Testis (tissue), 3 donors: ENCODE results near the gene CCM2. TPM values are rescaled to one million over a fixed set of nuclear protein-coding genes. Genes with fewer than 3 reads are reported as not detected.

ENCODE experiments used
- DNase-seq: peaks from one replicate; pipeline ENCODE4 v3.0.0-alpha.2; 2019
- H3K27ac ChIP-seq, 2 donors: fragments of 200-600 bp; sonication (generic); one replicate each; pipeline ENCODE4 v1.5.1; 2019
- H3K27me3 ChIP-seq: fragments of 200-600 bp; sonication (generic); one replicate; pipeline ENCODE4 v1.5.1; 2019
- H3K36me3 ChIP-seq: fragments of 200-600 bp; sonication (generic); one replicate; pipeline ENCODE4 v1.5.1; 2017; ENCODE audit warnings: low read depth; ENCODE audit errors: missing control alignments
- H3K4me1 ChIP-seq: fragments of 200-600 bp; sonication (generic); one replicate; pipeline ENCODE4 v1.5.1; 2019
- H3K4me3 ChIP-seq, 2 donors: fragments of 200-600 bp; sonication (generic); one replicate each; pipeline ENCODE4 v1.5.1; 2017 to 2019
- H3K9me3 ChIP-seq: fragments of 200-600 bp; sonication (generic); one replicate; pipeline ENCODE4 v1.5.1; 2017
- POLR2A ChIP-seq: fragments of 450-650 bp; IDR thresholded peaks from one replicate; pipeline ENCODE4 v1.6.1; 2017; ENCODE audit warnings: antibody characterized with exemption, mild to moderate bottlenecking, moderate library complexity
- WGBS, 2 donors: methylation state at CpG; one replicate each; pipeline ENCODE4 v1.1.5; 2018; 5-methylcytosine and 5-hydroxymethylcytosine counted together
- intact Hi-C: fragments of 100-400 bp; cut with DNase I; formaldehyde crosslinking; loops from one replicate; pipeline ENCODE4 v1.15.1; 2023; ENCODE audit warnings: low total_unique reads
- polyA plus RNA-seq: library from polyadenylated mRNA; stranded (reverse); fragments of 350-450 nt; fragmentation: Illumina TruSeq; extraction: RNeasy Lipid Tissue Mini Kit (QIAGEN cat#74804); gene quantifications from one replicate; pipeline ENCODE4 v1.2.3, GENCODE V29; 2014; ENCODE audit warnings: low read depth, low replicate concordance; ENCODE audit not compliant: insufficient read depth
- total RNA-seq, 2 donors: library from RNA; depleted of rRNA; stranded (reverse); fragments of >200 nt; gene quantifications; one replicate each; pipeline ENCODE4 v1.2.3, GENCODE V29; 2016
- TF ChIP-seq, protein P1 (sequence below), 3 experiments: fragments of 450-650 bp in 2 of 3; fragments of 200-600 bp in 1 of 3; sonication (generic) in 1 of 3; IDR thresholded peaks; one replicate each; pipeline ENCODE4 v1.5.1; 2016 to 2019; ENCODE audit warnings: antibody characterized with exemption in 3 of 3, mild to moderate bottlenecking in 2 of 3, moderate library complexity in 1 of 3

CCM2 gene
- total and polyA plus RNA-seq, 3 donors from 2014 or later: 57.6 to 95.1 (median 85.4) TPM

DNA sequence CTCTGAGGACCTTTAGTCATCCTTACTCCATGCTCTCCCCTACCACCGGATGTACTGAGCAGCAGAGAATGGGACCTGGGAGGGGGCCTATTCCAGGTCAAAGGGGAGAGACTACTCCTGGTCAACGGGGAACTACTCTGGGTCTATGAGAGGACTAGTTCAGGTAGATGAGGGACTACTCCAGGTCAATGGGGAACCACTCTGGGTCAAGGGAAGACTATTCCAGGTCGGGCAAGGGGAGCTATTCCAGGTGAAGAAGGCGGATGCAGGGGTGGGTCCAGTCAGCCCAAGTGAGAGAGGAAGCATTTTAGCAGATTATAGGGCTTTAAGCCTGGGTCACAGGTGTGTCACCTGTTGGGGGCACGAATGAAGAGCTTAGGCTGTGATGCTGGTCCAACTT is 35.4 kb downstream of the CCM2 start:
- H3K9me3 ChIP-seq: no peaks in the 10 kb centered on the region
- no peaks in the 10 kb centered on the region for H3K36me3 ChIP-seq
- no peak for TF ChIP-seq POLR2A
- TF ChIP-seq, protein P1, sequence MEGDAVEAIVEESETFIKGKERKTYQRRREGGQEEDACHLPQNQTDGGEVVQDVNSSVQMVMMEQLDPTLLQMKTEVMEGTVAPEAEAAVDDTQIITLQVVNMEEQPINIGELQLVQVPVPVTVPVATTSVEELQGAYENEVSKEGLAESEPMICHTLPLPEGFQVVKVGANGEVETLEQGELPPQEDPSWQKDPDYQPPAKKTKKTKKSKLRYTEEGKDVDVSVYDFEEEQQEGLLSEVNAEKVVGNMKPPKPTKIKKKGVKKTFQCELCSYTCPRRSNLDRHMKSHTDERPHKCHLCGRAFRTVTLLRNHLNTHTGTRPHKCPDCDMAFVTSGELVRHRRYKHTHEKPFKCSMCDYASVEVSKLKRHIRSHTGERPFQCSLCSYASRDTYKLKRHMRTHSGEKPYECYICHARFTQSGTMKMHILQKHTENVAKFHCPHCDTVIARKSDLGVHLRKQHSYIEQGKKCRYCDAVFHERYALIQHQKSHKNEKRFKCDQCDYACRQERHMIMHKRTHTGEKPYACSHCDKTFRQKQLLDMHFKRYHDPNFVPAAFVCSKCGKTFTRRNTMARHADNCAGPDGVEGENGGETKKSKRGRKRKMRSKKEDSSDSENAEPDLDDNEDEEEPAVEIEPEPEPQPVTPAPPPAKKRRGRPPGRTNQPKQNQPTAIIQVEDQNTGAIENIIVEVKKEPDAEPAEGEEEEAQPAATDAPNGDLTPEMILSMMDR (IDR thresholded peaks at IDR 0.05): no peak
- H3K4me1 ChIP-seq: no peaks in the 10 kb centered on the region
- no peak overlapping the region for H3K4me3 ChIP-seq
- no peak overlapping the region for H3K27ac ChIP-seq
- no peak for DNase-seq
- WGBS, 2 donors: 90 to 93% methylated on average over 5 of the region's 5 CpGs
- intact Hi-C loops: no loop called here
- no peaks in the 10 kb centered on the region for H3K27me3 ChIP-seq

DNA sequence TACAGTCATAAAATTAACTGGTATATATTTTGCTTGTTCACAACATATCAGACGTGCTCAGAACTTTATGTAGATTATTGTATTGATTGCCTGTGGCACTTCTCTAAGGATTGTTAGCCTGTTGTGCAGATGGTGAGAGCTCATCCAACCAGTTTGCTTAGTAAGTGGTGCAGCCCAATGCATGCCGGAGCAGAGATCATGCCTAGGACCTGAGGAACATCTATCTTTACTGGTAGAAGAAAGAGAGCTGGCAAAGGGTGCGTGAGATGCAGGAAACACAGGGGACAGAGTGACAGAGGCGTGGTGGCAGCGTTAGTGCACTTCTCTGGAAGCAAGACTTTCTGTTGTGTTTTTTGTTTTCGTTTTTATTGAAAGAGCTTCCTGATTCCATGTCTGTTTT is 35.9 kb downstream of the CCM2 start:
- no peak overlapping the region for H3K27ac ChIP-seq
- H3K27me3 ChIP-seq: no peaks in the 10 kb centered on the region
- H3K4me1 ChIP-seq: no peaks in the 10 kb centered on the region
- no peak overlapping the region for H3K4me3 ChIP-seq
- no peaks in the 10 kb centered on the region for H3K9me3 ChIP-seq
- TF ChIP-seq POLR2A: no peak
- TF ChIP-seq, protein P1 (IDR thresholded peaks at IDR 0.05): no peak
- intact Hi-C loops: no loop called here
- DNase-seq: no peak
- H3K36me3 ChIP-seq: no peaks in the 10 kb centered on the region
- 83 to 85% methylated on average over 6 of the region's 6 CpGs for WGBS, 2 donors

DNA sequence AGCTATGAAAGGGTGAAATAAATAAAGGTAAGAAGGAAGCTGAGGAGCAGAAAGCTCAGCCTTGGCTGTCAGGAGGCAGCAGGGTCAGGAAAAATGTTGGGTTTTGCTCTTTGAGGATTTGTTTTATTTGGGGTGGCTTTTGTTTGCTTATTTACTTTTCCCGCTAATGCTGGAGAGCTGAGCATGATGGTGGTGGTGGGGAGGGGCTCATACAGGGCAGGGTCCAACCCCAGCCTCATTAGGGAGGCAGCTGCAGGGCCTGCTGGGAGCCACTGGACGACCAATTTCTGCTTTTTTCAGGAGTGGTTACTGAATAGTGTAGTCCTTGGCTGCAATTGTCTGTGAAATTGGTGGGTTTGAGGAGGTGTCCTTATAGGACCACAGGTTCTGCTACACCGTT is 36.3 kb downstream of the CCM2 start:
- WGBS, 2 donors: 84 to 91% methylated on average over 3 of the region's 3 CpGs
- TF ChIP-seq POLR2A: no peak
- TF ChIP-seq, protein P1 (IDR thresholded peaks at IDR 0.05): no peak
- DNase-seq: no peak
- H3K36me3 ChIP-seq: no peaks in the 10 kb centered on the region
- no peak overlapping the region for H3K4me3 ChIP-seq
- intact Hi-C loops: no loop called here
- H3K27me3 ChIP-seq: no peaks in the 10 kb centered on the region
- H3K4me1 ChIP-seq: no peaks in the 10 kb centered on the region
- no peaks in the 10 kb centered on the region for H3K9me3 ChIP-seq
- no peak overlapping the region for H3K27ac ChIP-seq

DNA sequence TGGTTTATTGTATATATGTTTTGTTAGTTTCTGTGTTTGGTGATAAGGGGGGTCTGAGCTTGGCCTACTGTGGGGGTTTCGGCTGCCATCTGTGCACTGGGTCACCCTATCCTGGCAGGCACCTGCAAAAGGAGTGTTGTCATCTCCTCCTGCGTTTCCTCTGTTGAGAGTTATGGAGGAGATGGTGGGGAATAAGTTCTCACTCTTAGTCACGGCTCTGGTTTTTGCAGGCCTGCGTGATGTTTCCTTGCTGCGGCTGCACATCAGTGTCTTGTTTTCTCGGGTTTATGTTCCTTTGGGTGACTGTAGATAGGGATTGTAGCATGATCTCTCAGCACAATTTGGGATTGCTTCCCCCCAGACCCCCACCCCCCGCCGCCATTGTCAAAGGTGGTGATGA is 36.8 kb downstream of the CCM2 start:
- TF ChIP-seq, protein P1 (IDR thresholded peaks at IDR 0.05): no peak
- no peak for TF ChIP-seq POLR2A
- DNase-seq: no peak
- Histone ChIP-seq H3K36me3 (no peaks in the 10 kb centered on the region), H3K27ac (no peak overlapping the region), H3K4me3 (no peak overlapping the region), H3K27me3 (no peaks in the 10 kb centered on the region), H3K4me1 (no peaks in the 10 kb centered on the region), H3K9me3 (no peaks in the 10 kb centered on the region)
- 83 to 92% methylated on average over 8 of the region's 8 CpGs for WGBS, 2 donors
- intact Hi-C loops: no loop called here

DNA sequence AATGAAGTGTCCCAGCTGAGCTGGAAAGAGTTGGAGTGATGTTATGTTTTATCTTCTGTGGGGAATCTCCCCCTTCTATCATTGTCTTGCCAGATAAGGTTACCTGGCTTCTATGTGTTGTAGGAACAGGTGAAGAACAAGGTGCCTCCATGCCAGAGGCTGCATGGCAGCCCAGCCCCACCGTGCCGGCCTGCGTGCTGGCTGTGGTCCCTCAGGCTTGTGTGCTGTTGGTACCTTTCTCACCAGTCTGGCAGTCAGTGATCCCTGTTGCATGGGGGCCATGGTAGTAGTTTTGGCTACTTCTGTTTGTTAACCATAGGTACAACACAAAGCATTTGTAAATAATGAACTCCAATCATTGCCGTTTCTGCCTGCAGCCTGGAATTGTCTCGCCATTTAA is 37.9 kb downstream of the CCM2 start:
- TF ChIP-seq, protein P1 (IDR thresholded peaks at IDR 0.05): no peak
- TF ChIP-seq POLR2A: no peak
- Histone ChIP-seq H3K27ac (no peak overlapping the region), H3K36me3 (no peaks in the 10 kb centered on the region), H3K9me3 (no peaks in the 10 kb centered on the region), H3K27me3 (no peaks in the 10 kb centered on the region), H3K4me1 (no peaks in the 10 kb centered on the region), H3K4me3 (no peak overlapping the region)
- intact Hi-C loops: no loop called here
- DNase-seq: no peak
- 96 to 99% methylated on average over 5 of the region's 5 CpGs for WGBS, 2 donors
